Right forelimb (tissue), 1 donor: ENCODE data around the gene EXOC4.

Experiments
- DNase-seq: peaks from one replicate; pipeline ENCODE4 v3.0.0-alpha.2; 2018

Gene EXOC4

DNA sequence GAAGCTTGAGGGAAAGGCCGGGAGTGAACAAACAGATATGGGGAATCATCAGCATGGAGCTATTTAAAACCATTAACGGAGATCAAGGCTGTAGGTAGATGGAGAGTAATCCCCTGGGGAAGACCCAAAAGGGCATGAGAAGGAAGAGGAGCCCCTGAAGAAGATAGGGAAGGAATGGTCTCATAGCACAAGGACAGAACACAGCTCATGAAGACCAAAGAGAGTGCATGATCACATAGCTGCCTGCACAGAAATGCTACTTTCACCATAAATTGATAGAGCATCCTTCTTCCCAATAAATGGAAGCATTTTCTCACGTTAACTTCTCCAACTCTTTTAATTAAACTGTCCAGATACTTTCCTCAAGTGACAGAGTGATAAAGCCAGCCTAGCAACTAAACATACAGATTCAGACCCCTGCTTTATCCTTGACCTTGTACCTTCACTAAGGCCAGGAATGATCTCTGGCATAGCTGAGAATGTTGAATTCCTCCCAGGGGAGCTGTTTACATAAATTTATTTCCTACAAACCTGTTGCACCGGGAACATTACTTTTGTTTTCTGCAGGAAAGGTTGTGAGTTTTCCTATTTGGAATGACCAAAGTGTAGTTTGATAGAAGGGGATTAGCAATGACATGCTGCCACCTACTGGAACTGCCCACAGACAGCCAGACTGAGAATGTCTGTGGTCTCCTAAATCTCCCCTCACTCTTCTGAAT is 763.5 kb downstream of the EXOC4 start:
- peak; percentile 65 for DNase-seq

DNA sequence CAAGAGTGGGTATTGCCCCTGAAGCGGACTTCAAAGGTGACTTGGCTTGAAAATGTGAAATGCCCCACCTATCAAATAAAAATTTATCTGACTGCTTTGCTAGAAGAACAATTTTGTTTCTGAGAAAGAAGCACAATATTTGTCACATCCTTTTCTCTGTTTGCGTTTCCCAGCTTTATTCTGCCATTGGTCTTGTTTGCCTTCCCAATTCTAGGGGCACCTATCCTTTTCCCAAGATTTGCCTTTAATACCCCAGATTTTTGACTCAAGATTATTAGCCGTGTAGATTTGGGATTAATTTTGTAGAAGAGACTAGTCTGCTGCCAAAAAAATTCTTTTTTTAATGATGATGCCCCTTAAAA is 764.0 kb downstream of the EXOC4 start:
- DNase-seq: no peak

DNA sequence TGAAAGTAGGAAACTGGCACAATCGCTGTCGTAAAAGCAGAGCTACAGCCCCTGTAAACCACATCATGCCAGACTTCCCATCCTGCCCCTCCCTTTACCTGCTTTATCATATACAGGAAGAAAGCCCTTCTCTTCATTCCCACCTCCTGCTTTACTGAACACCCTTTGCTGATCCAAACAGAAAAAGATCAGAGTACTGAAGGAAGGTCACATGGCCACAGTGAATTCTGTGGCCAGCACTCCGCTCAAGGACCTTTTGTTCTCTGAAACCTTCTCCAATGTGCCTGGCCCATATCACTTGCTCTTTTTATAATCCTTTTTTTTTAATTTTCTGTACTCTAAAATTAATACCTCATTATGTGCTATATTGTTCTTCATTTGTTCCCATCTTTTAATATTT is 765.4 kb downstream of the EXOC4 start:
- no peak for DNase-seq

DNA sequence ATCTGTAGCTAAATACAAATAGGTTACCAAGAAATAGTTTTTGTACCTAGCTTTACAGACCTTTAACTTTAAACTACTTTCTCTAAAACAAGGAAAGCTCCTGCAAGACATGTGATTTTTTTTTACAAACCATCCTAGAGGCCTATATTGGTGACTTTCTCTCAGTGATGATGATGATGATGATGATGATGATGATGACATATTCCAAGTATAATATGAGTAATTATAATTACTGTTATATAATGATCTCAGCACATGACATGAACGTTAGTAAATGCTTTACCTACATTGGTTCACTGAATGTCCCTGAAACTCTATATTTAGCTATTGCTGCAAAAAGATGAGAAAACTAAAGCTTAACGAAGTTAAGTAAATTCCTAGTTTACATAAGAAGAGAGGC is 766.4 kb downstream of the EXOC4 start:
- DNase-seq: no peak

DNA sequence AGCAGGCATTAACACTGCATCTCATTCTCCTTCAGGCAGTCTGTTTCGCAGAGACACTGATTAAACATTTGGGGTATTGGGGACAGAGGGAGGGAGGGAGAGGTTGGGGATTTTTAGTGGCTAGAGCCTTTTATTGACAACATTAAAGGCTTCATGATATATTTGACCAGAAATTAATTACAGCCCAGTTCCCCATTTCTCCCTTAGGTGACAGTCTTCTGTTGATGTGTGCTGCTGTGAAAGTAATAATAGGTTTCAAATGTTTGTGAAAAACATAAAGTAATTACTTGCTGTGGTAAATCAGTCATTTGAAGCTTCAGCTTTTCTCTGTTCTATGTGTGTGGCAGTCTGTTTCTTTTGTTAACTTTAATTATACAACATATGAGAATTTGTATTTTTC is 769.0 kb downstream of the EXOC4 start:
- no peak for DNase-seq

DNA sequence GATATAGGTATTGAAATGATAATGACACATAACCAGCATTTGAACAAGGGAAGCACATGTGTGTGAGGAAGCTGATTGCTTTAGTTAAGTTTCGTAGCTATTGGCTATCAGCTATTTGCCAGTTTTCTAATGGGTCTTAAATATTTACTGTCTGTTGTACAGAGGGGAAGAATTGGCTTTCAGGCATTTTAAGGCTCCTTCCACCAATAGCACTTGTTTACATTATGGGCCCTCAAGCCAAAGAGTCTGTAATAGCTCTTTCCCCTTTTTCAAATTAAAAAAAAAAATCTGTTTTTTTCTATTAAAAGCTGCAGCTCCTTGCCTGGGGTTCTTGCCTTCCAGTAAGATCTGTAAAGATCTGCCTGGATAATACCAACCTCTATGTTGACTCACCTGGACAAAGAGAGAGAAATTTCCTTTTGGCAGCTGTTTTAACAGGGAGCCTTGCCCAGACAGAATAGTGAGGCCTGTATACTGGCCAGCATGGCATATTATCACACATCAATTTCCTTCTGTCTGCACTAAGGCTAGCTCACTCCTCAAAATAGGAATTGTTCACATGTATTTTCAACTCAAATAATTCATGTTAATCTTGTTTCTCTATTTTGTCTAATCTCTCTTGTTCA is 769.5 kb downstream of the EXOC4 start:
- DNase-seq: no peak

DNA sequence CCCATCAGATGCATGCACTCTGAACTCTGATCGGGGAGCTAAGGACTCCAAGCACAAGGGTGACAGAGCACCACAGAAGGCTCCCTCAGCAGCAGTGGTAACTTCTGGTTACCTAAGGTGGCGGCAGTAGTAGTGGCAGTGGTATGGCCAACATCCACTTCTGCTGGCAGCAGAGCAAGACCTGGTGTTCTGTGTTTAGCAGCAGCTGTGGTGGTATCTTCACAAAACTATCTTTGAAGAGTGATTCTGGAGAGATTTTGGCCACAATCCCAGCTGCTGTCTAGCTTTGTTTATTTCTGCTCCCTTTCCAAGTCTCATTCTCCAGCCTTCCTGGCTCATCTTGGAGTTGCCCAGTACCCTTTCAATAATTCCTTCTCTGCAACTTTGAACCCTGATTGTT is 771.9 kb downstream of the EXOC4 start:
- no peak for DNase-seq

DNA sequence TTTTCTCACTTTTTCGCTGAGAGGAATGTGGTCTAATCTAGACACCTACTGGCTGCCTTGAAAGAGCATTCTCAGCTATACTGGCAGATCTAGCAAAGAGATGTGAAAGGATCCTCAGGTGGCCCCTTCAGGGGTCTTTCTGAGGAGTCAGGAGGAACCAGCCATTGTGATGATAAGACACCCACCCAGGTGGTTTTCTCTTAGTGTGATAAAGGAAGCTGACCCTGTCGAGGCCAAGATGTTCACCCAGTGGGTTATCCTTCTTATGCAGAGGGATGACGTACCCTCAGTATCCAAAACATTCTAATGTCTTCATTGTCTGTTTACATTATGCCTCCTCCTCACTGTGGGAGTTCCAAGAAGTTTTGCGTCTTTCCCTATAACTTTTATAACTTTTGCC is 776.0 kb downstream of the EXOC4 start:
- no peak for DNase-seq

DNA sequence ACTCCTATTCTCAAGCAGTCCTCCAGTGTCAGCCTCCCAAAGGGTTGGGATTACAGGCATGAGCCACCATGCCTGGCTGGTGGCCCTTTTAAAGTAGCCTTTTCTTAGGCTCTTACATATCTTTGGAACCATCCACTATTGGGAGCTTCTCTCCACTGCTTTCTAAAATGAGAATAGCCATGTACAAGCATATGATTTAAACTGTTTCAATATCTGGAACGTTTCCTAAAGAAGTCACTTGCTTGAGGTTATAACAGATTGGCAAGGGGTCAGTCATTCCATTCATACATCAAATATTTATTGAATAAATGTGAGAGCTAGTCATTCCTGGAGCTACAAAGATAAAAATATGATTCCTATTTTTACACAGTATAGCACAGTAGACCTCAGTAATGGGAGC is 776.9 kb downstream of the EXOC4 start:
- DNase-seq: no peak

DNA sequence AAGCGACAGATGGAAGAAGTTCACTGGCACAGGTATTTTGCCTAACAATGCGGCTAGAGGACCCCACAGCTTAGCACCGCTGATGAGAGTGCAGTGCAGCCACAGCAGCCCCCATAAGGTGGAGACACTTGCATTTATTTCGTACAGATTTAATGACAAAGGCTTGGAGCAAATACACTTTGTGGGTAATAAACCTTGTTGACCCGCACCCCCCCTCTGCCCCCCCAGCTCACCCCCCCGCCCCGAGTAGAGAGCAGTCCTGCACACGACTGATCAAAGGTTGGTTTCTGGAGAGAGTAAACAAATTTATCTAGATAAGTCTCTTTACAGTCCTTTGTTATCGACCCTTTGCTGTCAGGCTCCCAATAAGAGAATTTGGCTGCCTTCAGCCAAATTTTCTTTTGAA is 777.6 kb downstream of the EXOC4 start:
- no peak for DNase-seq

DNA sequence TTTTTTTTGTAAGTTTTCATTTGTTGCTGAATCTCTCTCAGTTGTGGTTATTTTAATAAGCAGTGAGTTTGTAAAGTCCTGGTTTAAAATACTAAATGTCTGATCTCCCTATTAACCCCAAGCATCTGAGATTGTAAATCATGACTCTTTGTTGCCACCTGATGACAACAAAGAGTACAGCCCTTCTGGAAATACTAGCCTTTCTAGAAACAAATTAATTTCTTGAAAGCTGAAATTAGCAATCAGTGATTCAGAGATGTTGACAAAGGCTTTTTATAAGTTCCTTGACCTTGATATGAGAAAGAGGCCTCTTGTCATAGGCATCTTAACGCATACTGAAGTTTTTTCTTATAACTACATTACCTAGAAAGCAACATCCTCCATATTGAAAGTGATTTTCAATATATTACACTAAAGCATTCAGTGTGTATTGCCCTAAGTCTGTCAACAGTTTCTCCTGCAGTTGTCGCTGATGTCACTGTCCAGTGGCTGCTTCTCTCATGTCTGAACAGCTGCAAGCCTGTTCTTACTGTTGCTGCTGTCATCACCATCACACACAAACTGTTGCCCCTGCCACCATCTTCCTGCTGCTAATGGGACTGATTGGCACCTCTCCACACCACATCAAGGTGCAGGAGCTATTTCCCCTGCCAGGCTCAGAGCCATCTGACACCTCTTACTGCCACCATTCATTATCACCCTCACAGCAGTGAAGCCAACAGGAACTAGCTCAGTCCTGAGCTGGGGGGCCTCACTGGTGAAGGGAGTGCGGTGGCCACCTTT is 779.1 kb downstream of the EXOC4 start:
- no peak for DNase-seq

DNA sequence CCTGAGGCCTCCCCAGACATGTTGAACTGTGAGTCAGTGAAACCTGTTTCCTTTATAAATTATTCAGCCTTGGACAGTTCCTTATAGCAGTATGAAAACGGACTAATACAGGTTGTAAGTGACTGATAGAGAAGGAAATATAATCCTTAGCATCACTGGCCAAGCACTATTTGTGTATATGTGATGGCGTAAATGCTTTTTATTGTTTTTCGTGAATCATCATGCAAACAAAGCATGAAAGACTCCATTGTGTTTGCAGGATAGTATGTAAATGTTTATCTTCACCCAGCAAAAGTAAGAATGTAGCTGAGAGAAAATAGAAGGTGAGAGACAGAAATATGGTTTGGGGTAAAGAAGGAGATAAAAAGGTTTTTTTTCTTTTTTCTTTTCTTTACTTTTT is 781.8 kb downstream of the EXOC4 start:
- DNase-seq: no peak

DNA sequence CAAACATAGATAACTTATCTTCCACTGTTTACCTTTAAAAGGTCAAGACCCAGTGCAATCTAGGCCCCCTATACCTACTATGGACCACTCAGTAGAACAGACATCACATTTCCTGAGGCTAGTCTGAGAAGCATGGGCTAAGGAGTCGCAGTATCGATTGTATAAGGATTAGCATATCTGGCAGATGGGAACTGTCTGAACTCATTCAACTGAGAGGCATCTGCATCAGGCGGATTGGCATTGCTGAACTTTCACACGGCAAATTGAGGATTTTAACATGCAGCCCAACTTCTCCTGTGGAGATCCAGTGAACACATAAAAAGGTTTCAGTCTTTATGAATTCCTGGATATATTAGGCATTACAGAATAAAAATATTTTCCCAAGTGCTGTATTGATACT is 785.1 kb downstream of the EXOC4 start:
- no peak for DNase-seq

DNA sequence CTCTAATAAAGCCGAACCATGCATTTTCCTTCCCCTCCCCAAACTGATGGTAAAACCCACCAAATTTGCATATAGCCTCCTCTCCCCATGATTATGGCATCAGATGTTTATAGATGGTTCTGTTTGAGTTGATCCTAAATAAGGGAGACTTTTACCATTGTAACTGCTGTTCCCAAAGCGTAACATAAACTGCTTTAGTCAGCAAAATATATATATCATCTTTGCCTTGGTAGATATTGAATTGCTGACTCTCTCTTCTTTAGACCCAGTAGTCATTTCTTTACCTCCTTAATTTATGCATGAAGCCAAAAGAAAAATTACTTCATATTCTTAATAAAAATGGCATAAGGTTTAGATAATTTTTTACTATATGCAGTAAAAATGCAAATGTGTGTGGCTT is 788.1 kb downstream of the EXOC4 start:
- DNase-seq: no peak

DNA sequence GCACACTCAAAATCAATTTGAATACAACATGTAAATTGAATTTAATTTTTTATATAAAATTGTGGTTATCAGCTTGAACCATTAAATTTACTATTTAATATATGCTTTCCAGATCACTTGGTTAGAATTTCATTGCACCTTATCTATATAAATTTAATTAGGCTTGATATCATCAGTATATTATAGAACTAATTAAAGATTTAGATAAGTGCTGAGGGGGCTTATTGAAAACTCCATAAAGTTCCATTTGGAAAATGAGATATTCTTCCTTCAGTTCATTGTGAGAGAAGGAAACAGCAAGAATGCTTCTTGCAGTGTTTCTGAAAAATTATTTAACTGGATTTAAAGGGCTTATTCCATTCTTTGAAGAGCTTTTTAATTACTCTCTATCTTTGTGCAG is 788.6 kb downstream of the EXOC4 start:
- no peak for DNase-seq

DNA sequence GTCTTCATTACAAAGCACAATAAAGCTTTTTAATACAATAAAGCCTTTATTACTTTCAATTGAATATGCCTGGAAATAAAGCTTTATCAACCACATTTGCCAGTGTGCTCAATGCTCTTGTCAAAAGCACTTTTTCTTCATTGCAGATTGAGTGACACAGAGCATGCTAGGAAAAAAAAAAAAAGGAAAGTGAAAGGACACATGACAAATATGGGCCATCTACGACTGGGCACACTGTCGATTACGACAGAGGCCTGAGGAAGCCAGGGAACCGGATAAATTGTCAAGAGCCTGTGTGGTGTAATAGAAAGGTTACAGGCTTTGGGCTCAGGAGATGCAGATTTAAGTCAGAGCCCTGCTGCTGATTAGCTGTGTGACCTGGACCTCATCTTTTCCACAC is 789.4 kb downstream of the EXOC4 start:
- DNase-seq: no peak

DNA sequence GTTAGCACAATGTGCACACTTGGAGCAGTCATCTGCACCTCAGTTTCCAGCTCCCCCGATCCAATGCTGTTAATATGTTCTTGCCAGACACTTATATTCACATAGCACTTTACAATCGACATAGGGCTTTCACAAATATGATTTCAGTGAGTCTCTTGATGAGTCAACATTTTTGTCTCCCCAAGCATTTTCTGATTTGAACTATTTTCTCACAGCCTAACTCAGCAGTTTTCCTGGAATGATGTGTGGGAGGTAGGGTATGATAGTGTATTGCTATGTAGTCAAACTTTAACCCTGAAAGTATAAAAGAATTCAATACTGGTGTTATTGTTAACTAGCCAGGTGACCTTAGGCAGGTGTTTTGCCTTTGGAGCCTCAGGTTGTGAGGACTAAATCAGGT is 791.8 kb downstream of the EXOC4 start:
- DNase-seq: no peak

DNA sequence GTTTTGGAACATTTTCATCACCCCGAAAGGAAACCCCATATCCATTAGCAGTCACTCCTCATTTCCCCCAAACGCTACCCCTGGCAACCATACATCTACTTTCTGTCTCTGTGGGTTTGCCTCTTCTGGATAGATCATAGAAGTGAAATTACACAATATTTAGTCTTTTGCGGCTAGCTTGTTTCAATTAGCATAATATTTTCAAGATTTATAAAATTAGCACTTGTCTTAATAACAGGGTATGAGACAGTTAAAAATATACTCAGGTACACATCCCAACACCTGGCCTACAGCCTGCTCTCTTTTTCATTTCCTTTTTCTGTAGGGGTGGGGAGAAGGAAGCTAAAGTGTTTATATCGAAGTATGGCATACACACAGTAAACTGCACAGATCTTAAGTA is 792.8 kb downstream of the EXOC4 start:
- DNase-seq: no peak

DNA sequence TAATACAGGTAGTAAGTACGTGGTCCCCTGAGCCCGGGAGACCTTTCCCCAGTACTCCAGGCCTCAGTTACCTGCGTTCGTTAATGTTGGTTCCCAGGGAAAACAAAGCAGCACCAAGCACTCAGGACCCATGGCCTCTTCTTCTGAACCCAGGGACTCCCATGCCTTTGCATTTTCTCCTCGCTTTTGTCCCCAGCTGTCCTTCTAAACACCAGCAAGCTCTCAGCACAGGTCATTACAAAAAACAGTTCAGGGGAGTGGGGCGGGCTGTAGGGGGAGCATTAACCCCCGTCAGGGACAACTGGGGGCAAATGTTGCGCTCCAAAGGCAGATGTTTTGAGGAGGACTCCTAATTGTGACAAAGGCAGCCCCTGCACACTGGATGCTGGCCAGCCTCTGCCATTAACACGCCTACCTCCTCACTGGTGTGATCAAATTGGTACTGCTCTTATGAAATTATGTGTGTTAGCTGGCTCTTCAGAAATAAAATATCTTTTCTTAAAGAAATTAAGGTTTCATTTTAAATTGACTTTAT is 793.8 kb downstream of the EXOC4 start:
- no peak for DNase-seq

DNA sequence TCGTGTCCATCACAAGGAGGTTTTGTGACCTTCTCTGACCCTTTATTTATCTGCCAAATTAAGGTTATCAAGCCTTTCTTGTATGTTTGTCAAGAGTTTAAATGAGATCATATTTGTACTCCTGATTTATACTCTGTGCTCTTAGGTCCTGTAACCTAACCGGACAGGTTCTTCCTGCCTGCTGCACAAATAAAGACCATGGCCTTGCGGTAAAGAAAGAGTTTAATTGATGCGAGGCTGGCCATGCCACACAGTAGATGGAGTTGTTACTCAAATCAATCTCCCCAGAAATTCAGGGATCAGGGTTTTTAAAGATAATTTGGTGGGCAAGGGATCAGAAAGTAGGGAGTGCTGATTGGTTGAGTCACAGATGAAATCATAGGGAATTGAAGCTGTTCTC is 794.8 kb downstream of the EXOC4 start:
- DNase-seq: no peak

DNA sequence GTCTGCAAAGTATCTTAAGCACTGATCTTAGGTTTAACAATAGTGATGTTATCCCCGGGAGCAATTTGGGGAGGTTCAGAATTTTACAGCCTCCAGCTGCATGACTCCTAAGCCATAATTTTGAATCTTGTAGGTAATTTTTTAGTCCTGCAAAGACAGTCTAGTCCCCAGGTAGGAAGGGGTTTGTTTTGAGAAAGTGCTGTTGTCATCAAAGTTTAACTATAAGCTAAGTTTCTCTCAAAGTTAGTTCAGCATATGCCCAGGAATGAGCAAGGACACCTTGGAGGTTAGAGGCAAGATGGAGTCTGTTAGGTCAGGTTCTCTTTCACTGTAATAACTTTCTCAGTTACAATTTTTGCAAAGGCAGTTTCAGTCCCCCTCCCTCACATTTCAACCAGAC is 795.3 kb downstream of the EXOC4 start:
- DNase-seq: no peak

DNA sequence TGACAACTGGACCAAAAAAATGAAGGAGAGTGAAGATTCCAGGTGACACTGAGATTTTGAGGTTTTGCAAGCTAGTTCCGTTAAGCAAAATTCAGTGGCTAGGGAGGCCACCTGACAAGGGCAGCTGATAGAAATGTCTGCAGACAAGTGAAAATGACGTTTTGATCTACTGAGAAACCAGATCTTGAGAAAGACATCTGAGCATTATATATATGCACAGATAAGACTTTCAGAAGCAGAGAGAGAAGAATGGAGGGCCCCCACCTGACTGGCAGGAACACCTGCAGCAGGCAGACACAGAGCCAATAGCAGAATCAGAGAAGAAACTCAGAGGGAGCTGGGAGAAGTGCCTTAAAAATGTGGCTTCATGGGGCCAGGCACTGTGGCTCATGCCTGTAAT is 798.1 kb downstream of the EXOC4 start:
- no peak for DNase-seq

DNA sequence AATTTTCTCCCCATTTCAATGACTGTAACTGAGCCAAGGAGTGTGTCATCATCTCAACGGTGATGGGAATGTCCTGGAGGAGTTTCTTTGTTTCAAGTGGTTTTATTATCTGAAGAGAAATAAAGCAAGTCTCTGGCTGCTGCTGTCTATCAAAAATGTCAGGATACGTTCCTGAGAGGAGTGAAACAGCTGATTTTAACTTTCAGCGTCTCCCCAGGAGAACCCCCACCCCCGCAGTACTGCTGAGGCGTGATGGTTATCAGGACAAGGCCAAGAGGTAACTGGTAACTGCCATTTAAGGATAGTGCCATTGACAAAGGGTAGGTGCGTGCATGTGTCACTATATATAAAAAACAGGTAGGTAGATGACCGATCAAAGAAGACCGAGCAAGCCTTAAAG is 803.9 kb downstream of the EXOC4 start:
- no peak for DNase-seq

DNA sequence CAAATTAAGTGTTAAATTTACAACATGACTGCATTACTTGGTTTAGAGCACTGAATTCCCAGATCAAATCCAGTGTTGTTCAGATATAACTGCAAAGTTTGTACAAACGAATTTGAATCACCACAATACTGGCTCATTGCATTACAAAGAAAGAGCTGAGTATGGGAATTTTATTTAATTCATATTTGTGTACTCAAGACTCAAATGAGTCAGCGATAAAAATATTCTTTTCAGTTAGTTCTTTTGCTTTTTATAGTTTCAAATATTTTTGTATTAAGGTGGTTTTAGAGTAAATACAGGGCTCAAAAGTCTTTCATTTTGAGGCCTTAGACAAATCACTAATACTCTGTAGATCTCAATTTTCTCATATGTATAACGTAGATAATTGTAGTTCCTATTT is 805.6 kb downstream of the EXOC4 start:
- DNase-seq: no peak
